Endothelial cell of hepatic sinusoid (primary cell): ENCODE measurements around the gene CCDC134.
"Not testable (repeated sequence)": the region's sequence is repeated elsewhere in the genome, so short reads cannot be mapped to it uniquely, and the experiment has no call there.

Source experiments
- in situ Hi-C: cut with HindIII; loops from 2 replicates; pipeline ENCODE4 v1.10.0; 2017; ENCODE audit warnings: low sequenced_read_pairs

Gene CCDC134

DNA sequence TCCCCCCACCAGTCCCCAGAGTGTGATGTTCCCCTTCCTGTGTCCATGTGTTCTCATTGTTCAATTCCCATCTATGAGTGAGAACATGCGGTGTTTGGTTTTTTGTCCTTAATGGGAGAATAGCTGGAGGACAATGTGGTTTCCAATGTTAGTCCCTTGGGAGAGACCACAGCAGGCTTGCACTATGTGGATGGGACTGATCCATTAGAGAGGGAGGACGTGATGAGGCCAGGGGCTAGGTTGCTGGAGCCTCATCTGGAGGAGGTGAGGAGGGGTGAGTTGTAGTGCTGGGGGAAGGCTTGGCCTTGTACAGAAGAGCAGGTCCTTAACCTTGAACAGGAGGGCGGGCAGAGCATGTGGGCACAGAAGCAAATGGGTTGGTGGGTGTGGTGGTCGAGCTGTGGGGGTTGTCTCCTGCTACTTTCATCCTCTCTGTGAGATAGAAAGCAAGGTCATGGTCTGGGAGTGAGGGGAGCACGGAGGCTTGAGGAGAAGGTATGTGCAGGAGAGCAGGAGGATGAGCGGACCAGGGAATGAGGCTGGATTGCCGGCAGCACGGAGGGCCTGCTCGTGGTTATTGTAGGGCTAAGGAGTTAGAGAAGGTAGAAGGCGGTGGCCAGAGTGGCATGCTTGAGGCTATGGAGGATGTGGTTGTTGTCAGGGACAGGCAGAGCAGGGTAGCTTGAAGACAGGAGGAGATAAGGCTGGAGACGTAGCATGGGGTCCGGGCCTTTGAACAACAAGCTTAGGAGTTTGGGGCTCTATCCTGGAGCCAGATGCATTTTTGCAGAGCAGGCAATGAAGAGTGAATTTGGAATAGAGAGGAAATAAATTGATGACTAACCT, 21.2 kb downstream of the CCDC134 start:
- in situ Hi-C loops, result no loop called here

DNA sequence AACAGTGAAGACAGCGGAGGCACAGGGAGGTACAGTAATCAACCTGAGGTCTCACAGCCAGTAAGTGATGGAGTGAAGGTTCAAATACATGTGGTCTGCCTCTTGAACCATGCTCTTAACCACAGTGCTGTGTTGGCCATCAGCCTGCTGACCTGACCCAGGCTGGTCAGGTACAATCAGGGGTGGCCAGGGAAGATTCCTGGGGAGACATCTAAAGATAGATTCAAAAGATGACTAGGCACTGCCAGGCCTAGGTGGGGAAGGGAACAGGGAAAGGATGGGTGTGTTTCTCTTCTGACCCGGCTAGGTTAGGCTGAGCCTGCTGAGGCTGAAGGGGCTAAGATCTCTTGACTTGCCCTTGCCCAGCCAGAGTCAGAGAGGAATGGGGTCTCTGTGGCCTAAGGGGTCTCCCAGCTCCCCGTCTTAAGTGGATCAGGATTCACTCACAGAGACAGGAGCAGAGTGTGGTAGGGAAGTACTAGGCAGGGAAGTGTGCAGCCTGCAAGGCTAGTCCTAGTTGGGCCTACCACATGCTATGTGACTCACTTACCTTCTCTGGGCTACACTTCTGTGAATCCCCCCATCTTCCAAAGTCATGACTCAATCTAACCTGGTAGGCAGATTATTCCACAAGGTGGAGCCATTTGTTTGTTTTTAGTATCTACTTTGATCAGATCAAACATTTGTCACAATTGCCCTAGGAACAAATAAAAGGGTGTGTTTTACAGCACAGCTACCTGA, 22.0 kb downstream of the CCDC134 start:
- in situ Hi-C loops, result no loop called here

- in situ Hi-C loops, result no loop called here
Measured at GRCh38 chr22:41823797-41824196, 23.3 kb downstream of the CCDC134 start.

- in situ Hi-C loops, result no loop called here
Measured at GRCh38 chr22:41825376-41825775, 24.9 kb downstream of the CCDC134 start.

GRCh38 chr22:41826021-41826420, 25.5 kb downstream of the CCDC134 start:
- in situ Hi-C loops, result no loop called here

DNA sequence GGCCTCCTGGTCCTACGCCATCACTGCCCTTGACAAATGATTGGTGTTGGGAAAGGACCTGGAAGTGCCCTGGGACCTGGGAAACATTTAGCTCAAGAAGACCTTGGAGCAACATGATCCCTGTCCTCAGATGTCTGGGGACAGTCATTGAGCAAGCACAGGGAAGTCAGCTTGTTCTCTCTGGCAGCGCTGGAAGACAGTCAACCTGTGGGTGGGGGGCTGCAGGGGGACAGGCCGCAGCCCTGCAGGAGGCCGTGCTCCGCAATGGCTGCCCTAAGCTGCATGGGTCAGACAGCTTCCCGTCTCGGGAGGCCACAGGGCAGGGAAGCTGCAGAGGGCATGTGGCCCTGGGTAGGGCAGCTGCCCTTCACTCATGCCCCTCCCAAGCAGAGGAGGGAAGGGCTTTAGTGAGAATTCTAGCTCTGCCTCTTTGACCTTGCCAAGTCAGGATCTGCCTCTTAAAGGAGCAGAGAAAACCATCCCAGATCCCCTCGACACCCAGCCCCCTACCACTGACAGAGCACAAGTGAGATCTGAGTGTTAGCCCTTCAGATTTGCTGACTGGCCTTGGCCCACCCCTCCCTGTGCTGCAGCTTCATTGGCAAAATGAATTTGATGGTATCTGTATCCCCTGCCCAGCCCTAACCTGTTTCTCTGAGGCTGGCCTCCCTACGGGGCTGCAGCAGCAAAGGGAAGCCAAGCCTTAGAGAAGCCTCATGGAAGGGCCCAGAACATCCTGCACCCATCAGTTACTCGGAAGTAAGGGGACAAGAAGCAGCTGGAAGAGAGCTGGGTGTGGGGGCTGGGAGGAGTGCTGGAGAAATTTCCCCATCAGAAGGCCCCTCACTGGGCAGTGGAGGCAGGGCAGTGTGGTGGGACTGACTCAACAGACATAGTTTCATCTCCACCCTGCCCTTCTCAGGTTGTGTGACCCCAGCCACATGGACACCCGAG, 26.2 kb downstream of the CCDC134 start:
- in situ Hi-C loops, result no loop called here

GRCh38 chr22:41827671-41828070, 27.2 kb downstream of the CCDC134 start:
- in situ Hi-C loops, result no loop called here

- in situ Hi-C loops, result no loop called here
Measured at GRCh38 chr22:41828516-41828915, 28.0 kb downstream of the CCDC134 start.

DNA sequence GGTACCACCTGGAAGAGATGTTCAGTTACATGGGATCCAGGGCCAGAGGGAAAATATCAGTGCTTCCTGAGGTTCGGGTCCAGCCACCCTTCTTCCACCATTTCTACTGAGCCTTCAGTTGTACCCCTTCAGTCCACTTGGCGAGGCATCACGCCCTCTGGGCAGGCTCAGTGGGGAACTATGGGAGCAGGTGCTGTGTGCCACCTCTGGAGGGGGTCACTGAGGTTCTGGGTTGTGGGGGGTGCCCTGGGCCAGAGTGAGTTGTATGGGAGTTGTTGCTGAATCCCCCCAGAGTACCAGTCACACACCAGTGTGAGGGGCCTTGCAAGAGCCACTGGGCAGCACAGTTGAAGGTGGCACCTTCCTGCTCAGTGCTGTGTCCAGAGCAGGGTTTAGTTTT, 29.7 kb downstream of the CCDC134 start:
- in situ Hi-C loops, result no loop called here

DNA sequence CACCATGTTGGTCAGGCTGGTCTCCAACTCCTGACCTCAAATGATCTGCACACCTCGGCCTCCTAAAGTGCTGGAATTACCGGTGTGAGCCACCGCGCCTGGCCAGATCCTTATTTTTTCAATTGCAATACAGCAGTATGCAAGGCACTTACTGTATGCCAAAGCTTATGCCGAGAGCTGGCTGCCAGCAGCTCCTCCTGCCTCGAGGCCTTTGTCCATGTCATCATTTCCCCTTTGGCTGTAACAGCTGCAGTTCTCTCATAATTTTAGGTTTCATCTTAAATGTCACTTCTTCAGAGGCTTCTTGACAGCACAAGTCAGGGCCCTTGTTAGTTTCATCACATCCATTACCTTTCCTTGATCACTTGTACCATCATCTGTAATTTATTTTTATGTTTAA, 30.9 kb downstream of the CCDC134 start:
- in situ Hi-C loops, result no loop called here

DNA sequence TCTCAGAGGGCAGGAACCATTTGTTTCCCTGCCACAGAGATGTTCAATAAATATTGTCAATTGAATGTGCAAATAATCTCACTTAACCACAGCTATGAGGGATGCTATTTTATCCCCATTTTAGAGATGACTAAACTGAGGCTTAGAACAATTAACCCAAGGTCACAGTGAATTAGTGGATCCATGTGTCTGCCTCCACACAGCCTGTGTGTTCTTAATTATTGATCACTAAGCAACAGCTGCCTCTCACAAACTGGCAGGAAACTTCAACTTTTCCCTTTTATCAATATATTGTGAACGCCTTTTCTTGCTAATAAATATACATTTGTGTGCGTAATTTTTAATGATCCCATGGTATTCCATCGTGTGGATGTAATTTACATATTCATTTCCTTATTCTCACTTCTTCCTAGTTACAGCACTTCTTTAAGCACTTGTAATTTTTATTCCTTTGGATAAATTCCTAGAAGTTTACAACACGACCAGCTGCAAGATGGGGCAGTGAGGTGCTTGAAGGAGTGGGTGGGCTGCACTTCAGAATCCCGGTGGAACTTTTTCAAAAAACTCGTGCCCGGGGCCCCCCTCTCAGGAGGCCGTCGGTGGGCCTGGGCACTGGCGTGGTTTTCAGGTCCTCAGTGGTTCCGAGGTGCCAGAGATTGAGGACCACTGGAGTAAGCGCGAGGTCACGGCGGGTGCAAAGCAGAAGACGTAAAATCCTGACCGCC, 31.5 kb downstream of the CCDC134 start:
- in situ Hi-C loops, result no loop called here

DNA sequence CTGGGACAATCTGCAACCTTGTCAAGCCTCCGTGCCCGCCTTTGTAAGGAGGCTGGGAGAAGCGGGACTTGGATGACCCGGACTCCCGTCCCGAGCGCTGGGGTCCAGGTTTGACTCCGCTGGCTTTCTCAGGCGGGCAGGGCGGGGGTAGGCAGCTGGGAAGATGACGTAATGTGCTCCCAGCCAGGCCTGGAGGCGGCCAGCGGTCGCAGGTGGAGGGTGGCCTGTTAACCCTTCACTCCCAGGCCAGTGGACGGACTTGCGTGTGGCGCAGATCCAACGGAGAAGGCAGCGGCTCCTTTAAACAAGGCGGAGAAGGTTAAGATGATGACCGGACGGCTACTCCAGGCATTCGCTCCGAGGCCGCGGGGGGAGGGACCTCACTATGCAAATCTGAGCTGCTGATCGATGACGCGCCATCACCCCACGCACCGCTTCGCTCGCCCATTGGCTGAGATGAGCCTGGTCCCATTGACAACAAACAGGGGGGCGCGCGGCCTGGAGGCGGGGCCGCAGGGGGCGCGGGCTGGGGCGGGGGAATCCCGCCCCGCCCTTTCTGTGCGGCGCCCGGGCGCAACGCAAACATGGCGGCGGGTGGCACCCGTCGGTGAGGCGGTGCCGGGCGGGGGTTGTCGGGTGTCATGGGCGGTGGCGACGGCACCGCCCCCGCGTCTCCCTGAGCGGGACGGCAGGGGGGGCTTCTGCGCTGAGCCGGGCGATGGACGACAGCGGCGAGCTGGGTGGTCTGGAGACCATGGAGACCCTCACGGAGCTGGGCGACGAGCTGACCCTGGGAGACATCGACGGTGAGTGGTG, 32.3 kb downstream of the CCDC134 start, which contains the start of gene SREBF2:
Gene SREBF2, plus strand, starts transcription at position 553 of the 816 bp plus-strand sequence. Its CDS starts 166 bp downstream, at position 719.
- in situ Hi-C loops, result no loop called here

- in situ Hi-C loops, result no loop called here
Measured at GRCh38 chr22:41833369-41834004, 33.0 kb downstream of the CCDC134 start.

DNA sequence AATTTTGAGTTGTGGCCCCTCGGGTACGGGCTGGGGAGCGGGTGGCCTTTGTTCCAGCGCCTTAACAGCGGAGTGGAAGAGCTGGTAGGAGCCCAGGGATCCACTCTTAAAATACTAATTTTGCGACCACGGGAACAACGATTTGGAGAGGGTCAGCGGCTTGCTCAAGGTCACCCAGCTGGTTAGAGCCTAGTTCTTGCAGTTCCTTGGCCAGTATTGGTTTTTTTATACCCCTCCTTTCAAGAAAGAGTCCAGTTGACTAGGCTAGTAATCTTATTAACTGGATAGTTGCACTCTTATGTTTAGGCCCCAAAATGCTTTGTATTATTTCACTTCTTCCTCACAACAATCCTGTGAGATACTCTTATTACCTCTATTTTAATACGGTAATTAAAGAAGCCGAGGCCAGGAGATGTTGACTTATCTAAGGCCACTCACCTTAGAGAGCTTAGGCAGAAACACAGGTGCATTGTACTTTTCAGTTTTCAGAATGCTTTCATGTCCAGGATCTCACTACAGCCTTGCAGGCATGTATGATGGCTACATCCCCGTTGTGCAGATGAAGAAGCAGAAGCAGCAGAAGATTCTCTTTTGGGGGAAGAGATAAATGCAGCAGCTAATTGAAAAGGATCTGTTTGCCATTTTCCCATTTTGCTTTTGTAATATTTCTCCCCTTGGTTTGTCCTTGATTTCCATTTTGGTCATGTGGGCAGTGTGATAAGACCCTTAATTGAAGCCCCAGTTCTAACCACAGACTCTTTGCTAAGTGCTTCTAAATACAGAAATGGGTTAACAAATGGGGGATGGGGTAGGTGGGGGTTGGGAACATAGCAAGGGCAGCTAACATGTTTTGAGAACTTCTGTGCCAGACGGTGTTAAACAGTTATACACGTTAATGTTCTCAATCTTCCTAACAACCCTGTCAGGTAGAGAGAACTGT, 33.8 kb downstream of the CCDC134 start:
- in situ Hi-C loops, result no loop called here

DNA sequence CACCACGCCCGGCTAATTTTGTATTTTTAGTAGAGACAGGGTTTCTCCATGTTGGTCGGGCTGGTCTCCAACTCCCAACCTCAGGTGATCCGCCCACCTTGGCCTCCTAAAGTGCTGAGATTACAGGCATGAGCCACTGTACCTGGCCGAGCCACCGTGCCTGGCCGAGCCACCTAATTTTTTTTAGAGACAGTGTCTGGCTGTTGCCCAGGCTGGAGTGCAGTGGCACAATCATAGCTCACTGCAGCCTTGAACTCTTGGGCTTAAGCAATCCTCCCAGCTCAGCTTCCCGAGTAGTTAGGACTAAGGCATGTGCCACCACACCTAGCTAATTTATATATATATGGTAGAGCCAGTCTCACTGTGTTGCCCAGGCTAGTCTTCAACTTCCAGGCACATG, 35.0 kb downstream of the CCDC134 start:
- in situ Hi-C loops, result not testable (repeated sequence)

- in situ Hi-C loops, result no loop called here
Measured at GRCh38 chr22:41836551-41836950, 36.1 kb downstream of the CCDC134 start.

DNA sequence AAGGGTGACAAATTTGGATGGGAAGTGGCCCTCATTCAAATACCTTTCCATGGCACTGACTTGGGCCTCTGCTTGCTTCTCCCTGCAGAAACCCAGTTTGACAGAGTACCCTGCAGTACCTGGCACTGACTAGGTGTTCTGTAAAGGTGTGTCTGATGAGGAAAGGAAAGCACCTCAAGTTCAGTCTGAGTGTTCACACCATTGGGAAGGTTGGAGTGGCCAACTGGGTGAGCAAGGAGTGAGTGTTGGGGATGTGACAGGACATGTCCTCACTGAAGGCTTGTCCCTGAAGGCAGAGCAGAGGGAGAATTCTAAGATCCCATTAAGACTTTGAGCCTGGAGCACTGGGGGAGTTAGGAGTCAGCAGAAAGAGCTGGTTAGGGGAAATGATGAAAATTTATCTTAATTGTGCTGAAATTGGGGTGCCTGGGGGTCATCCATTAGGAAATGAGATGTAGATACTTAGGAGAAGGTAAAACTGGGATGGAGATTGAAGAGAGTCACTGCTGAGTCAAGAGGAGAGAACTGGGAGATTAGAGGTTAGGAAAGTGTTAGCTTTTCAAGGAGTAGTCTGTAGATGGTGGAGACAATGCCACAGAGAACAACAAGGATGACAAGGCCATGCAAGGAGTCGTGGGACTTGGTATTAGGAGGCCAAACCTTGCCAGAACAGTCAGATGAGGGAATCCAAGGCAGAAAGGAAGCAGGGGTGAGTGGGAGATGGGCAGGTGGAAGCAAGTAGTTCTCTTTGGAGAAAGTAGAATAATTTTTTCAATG, 38.6 kb downstream of the CCDC134 start:
- in situ Hi-C loops, result no loop called here
